ENCODE data around the gene SLC8B1. TPM values are rescaled to one million over a fixed set of nuclear protein-coding genes. Genes with fewer than 3 reads are reported as not detected.

SLC8B1 gene
- total and polyA plus RNA-seq, 4 donors: 9.9 to 23.8 (median 14.2) TPM

DNA sequence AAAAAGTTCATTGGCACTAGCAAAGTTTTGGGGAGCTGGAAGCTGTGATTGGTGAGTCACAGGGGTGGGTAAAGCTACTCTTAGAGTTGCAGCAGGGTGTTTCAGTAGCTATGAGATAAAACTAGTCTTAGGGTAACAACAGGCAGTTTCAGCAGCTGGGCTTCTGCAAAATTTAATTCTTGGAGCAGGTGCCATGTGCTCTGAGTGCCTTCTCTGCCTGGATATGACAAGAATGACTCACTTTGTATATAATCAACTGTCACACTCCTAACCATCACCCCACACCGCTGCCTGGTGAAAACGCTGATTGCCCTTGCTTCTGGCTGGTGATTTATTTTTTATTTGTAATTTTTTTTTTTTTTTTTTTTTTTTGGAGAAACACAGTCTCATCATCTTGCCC, 13.0 kb upstream of the SLC8B1 start:
- Histone ChIP-seq H3K4me1 (ENCODE audit: control insufficient read depth in 4 of 4, insufficient read depth in 4 of 4, low read length in 3 of 4) (no peaks in the 10 kb centered on the region), H3K36me3 (ENCODE audit: control insufficient read depth in 4 of 4, insufficient read depth in 3 of 4, low read depth in 1 of 4, low read length in 3 of 4) (no peaks in the 10 kb centered on the region), H3K9me3 (ENCODE audit: control insufficient read depth in 4 of 4, low read length in 3 of 4) (no peaks in the 10 kb centered on the region), H3K4me3 (ENCODE audit: low read depth in 1 of 3, low read length in 3 of 3) (no peak overlapping the region), H3K9ac (ENCODE audit: low read depth in 1 of 2, low read length in 2 of 2) (no peak overlapping the region), H3K27ac (ENCODE audit: low read depth in 1 of 2, low read length in 2 of 2) (no peak overlapping the region), H3K27me3 (ENCODE audit: control insufficient read depth in 4 of 4, insufficient read depth in 4 of 4, low read length in 3 of 4) (no peaks in the 10 kb centered on the region)
- DNase-seq (ENCODE audit: low spot score): no peak
- TF ChIP-seq HNF4G (IDR thresholded peaks at IDR 0.05) (no peak), SP1 (IDR thresholded peaks at IDR 0.05) (no peak), FOXA2 (IDR thresholded peaks at IDR 0.05) (no peak), RAD21 (IDR thresholded peaks at IDR 0.05) (no peak), JUND (IDR thresholded peaks at IDR 0.05) (no peak), FOXA1 (IDR thresholded peaks at IDR 0.05) (no peak), TAF1 (conservative IDR thresholded peaks at IDR 0.05) (no peak), HNF4A (conservative IDR thresholded peaks at IDR 0.05) (no peak), EGR1 (IDR thresholded peaks at IDR 0.05; ENCODE audit: low read depth in 2 of 2) (no peak), GABPA (IDR thresholded peaks at IDR 0.05 in 1 of 2, conservative IDR thresholded peaks at IDR 0.05 in 1 of 2) (no peak), NR2F2 (IDR thresholded peaks at IDR 0.05) (no peak), YY1 (IDR thresholded peaks at IDR 0.05) (no peak), RXRA (IDR thresholded peaks at IDR 0.05) (no peak)
- TF ChIP-seq, protein P1, sequence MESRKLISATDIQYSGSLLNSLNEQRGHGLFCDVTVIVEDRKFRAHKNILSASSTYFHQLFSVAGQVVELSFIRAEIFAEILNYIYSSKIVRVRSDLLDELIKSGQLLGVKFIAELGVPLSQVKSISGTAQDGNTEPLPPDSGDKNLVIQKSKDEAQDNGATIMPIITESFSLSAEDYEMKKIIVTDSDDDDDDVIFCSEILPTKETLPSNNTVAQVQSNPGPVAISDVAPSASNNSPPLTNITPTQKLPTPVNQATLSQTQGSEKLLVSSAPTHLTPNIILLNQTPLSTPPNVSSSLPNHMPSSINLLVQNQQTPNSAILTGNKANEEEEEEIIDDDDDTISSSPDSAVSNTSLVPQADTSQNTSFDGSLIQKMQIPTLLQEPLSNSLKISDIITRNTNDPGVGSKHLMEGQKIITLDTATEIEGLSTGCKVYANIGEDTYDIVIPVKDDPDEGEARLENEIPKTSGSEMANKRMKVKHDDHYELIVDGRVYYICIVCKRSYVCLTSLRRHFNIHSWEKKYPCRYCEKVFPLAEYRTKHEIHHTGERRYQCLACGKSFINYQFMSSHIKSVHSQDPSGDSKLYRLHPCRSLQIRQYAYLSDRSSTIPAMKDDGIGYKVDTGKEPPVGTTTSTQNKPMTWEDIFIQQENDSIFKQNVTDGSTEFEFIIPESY (IDR thresholded peaks at IDR 0.05): no peak
- TF ChIP-seq, protein P2, sequence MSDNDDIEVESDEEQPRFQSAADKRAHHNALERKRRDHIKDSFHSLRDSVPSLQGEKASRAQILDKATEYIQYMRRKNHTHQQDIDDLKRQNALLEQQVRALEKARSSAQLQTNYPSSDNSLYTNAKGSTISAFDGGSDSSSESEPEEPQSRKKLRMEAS (IDR thresholded peaks at IDR 0.05): no peak
- TF ChIP-seq, protein P3, sequence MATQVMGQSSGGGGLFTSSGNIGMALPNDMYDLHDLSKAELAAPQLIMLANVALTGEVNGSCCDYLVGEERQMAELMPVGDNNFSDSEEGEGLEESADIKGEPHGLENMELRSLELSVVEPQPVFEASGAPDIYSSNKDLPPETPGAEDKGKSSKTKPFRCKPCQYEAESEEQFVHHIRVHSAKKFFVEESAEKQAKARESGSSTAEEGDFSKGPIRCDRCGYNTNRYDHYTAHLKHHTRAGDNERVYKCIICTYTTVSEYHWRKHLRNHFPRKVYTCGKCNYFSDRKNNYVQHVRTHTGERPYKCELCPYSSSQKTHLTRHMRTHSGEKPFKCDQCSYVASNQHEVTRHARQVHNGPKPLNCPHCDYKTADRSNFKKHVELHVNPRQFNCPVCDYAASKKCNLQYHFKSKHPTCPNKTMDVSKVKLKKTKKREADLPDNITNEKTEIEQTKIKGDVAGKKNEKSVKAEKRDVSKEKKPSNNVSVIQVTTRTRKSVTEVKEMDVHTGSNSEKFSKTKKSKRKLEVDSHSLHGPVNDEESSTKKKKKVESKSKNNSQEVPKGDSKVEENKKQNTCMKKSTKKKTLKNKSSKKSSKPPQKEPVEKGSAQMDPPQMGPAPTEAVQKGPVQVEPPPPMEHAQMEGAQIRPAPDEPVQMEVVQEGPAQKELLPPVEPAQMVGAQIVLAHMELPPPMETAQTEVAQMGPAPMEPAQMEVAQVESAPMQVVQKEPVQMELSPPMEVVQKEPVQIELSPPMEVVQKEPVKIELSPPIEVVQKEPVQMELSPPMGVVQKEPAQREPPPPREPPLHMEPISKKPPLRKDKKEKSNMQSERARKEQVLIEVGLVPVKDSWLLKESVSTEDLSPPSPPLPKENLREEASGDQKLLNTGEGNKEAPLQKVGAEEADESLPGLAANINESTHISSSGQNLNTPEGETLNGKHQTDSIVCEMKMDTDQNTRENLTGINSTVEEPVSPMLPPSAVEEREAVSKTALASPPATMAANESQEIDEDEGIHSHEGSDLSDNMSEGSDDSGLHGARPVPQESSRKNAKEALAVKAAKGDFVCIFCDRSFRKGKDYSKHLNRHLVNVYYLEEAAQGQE (IDR thresholded peaks at IDR 0.05): no peak
- TF ChIP-seq, protein P4, sequence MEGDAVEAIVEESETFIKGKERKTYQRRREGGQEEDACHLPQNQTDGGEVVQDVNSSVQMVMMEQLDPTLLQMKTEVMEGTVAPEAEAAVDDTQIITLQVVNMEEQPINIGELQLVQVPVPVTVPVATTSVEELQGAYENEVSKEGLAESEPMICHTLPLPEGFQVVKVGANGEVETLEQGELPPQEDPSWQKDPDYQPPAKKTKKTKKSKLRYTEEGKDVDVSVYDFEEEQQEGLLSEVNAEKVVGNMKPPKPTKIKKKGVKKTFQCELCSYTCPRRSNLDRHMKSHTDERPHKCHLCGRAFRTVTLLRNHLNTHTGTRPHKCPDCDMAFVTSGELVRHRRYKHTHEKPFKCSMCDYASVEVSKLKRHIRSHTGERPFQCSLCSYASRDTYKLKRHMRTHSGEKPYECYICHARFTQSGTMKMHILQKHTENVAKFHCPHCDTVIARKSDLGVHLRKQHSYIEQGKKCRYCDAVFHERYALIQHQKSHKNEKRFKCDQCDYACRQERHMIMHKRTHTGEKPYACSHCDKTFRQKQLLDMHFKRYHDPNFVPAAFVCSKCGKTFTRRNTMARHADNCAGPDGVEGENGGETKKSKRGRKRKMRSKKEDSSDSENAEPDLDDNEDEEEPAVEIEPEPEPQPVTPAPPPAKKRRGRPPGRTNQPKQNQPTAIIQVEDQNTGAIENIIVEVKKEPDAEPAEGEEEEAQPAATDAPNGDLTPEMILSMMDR (IDR thresholded peaks at IDR 0.05; ENCODE audit: low read depth, low read length, missing input control): no peak
- TF ChIP-seq, protein P5, sequence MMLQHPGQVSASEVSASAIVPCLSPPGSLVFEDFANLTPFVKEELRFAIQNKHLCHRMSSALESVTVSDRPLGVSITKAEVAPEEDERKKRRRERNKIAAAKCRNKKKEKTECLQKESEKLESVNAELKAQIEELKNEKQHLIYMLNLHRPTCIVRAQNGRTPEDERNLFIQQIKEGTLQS (IDR thresholded peaks at IDR 0.05): no peak
- 87% methylated on average over 2 of the region's 2 CpGs for WGBS
